IMR-90 (cell line): Measurements from ENCODE around the gene GRIK1. TPM values are rescaled to one million over a fixed set of nuclear protein-coding genes. Genes with fewer than 3 reads are reported as not detected.

ENCODE experiments used
- ATAC-seq: fragments of 200-7000 bp; cut with Tn5 transposase; 2 replicates; pipeline ENCODE4 v1.9.1; 2020; ENCODE audit warnings: low read depth, mild to moderate bottlenecking, moderate library complexity
- BruUV-seq: library from RNA; stranded (reverse); fragments of 400-500 nt; replicated peaks from 2 replicates; lab custom pipeline; 2021; lab: Mats Ljungman, UMichigan
- CTCF ChIA-PET: fragments of 300-600 bp; formaldehyde crosslinking; extraction: SDS; loops from one replicate; lab custom pipeline; 2021; ENCODE audit warnings: antibody characterized with exemption; lab: Yijun Ruan, JAX
- POLR2A ChIA-PET: fragments of 300-600 bp; sonication (Branson Sonifier 250); formaldehyde crosslinking; loops from one replicate; lab custom pipeline; 2022; ENCODE audit warnings: antibody characterized with exemption; ENCODE audit not compliant: unreplicated experiment; lab: Charles Lee
- DNase-seq: peaks from one replicate; pipeline ENCODE4 v3.0.0; 2013
- H2AFZ ChIP-seq: replicated peaks from 2 replicates; pipeline ENCODE3; 2013; ENCODE audit warnings: low read length, mild to moderate bottlenecking; ENCODE audit not compliant: poor library complexity
- H2AK5ac ChIP-seq: 2 replicates; pipeline ENCODE4 v1.6.1; 2013; ENCODE audit warnings: low read depth, low read length, inconsistent platforms
- H2AK9ac ChIP-seq: replicated peaks from 2 replicates; pipeline ENCODE3; 2013; ENCODE audit warnings: mild to moderate bottlenecking, low read depth, low read length, moderate library complexity; ENCODE audit not compliant: poor library complexity
- H2BK120ac ChIP-seq: 2 replicates; pipeline ENCODE4 v1.6.1; 2013; ENCODE audit warnings: low read depth, low read length, inconsistent platforms
- H2BK15ac ChIP-seq: 3 replicates; pipeline ENCODE4 v1.6.1; 2013; ENCODE audit warnings: low read depth, low read length, inconsistent platforms
- H2BK20ac ChIP-seq: 2 replicates; pipeline ENCODE4 v1.6.1; 2013; ENCODE audit warnings: low read depth, mild to moderate bottlenecking, inconsistent platforms, low read length, moderate library complexity
- H2BK5ac ChIP-seq: 2 replicates; pipeline ENCODE4 v1.6.1; 2013; ENCODE audit warnings: mild to moderate bottlenecking, low read depth, low read length, inconsistent platforms; ENCODE audit not compliant: poor library complexity, severe bottlenecking
- H3K14ac ChIP-seq: replicated peaks from 2 replicates; pipeline ENCODE4 v1.6.1; 2013; ENCODE audit warnings: low read depth, low read length, inconsistent platforms
- H3K18ac ChIP-seq: 2 replicates; pipeline ENCODE4 v1.6.1; 2013; ENCODE audit warnings: low read depth, low read length, control low read depth
- H3K23ac ChIP-seq: 2 replicates; pipeline ENCODE4 v1.6.1; 2013; ENCODE audit warnings: low read depth, low read length, inconsistent platforms
- H3K27ac ChIP-seq: 2 replicates; pipeline ENCODE4 v1.5.1; 2013; ENCODE audit warnings: mild to moderate bottlenecking, control low read depth, low read length; ENCODE audit not compliant: insufficient read depth
- H3K27me3 ChIP-seq: 2 replicates; pipeline ENCODE4 v1.6.1; 2013; ENCODE audit warnings: low read length; ENCODE audit not compliant: control insufficient read depth, insufficient read depth
- H3K36me3 ChIP-seq: 2 replicates; pipeline ENCODE4 v1.6.1; 2013; ENCODE audit warnings: low read length, mixed read lengths; ENCODE audit not compliant: control insufficient read depth, insufficient read depth
- H3K4ac ChIP-seq: 2 replicates; pipeline ENCODE4 v1.6.1; 2013; ENCODE audit warnings: low read depth, low read length, inconsistent platforms
- H3K4me1 ChIP-seq: 2 replicates; pipeline ENCODE4 v1.6.1; 2013; ENCODE audit warnings: low read length, mixed read lengths; ENCODE audit not compliant: control insufficient read depth, insufficient read depth
- H3K4me2 ChIP-seq: 2 replicates; pipeline ENCODE4 v1.6.1; 2013; ENCODE audit warnings: low read depth, mild to moderate bottlenecking, control low read depth, low read length, moderate library complexity
- H3K4me3 ChIP-seq: 2 replicates; pipeline ENCODE4 v1.5.1; 2013; ENCODE audit warnings: low read depth, mild to moderate bottlenecking, control low read depth, low read length, moderate library complexity; ENCODE audit not compliant: insufficient read depth
- H3K56ac ChIP-seq: 2 replicates; pipeline ENCODE4 v1.6.1; 2013; ENCODE audit warnings: low read length, inconsistent platforms; ENCODE audit not compliant: insufficient read depth; ENCODE audit errors: extremely low read depth
- H3K79me1 ChIP-seq, 2 experiments: 2 replicates each; pipeline ENCODE4 v1.6.1; 2013; ENCODE audit warnings: low read length in 2 of 2, inconsistent platforms in 1 of 2, low read depth in 1 of 2
- H3K9ac ChIP-seq: 2 replicates; pipeline ENCODE4 v1.6.1; 2013; ENCODE audit warnings: low read depth, low read length, control low read depth
- H3K9me1 ChIP-seq: 2 replicates; pipeline ENCODE4 v1.6.1; 2013; ENCODE audit warnings: low read length, inconsistent platforms; ENCODE audit not compliant: insufficient read depth
- H3K9me3 ChIP-seq: 2 replicates; pipeline ENCODE4 v1.6.1; 2013; ENCODE audit warnings: low read length; ENCODE audit not compliant: control insufficient read depth, insufficient read depth
- H4K20me1 ChIP-seq: 2 replicates; pipeline ENCODE4 v1.6.1; 2013; ENCODE audit warnings: low read length, inconsistent platforms; ENCODE audit not compliant: insufficient read depth
- H4K5ac ChIP-seq: 2 replicates; pipeline ENCODE4 v1.6.1; 2013; ENCODE audit warnings: mild to moderate bottlenecking, low read depth, low read length, control low read depth
- H4K8ac ChIP-seq, 2 experiments: 2 replicates each; pipeline ENCODE4 v1.6.1; 2013; ENCODE audit warnings: low read depth in 2 of 2, low read length in 2 of 2, control low read depth in 1 of 2, inconsistent platforms in 1 of 2
- H4K91ac ChIP-seq: 2 replicates; pipeline ENCODE4 v1.6.1; 2013; ENCODE audit warnings: low read depth, low read length, inconsistent platforms; ENCODE audit not compliant: insufficient read depth
- BHLHE40 ChIP-seq: fragments of 150-350 bp; IDR thresholded peaks from 2 replicates; pipeline ENCODE4 v1.6.1; 2016; ENCODE audit warnings: mild to moderate bottlenecking, low read depth, low read length
- CEBPB ChIP-seq: IDR thresholded peaks from 2 replicates; pipeline ENCODE4 v1.6.1; 2012; ENCODE audit warnings: low read depth, low read length, improper control_type of control experiment
- CTCF ChIP-seq: conservative IDR thresholded peaks from 2 replicates; pipeline ENCODE4 v1.5.1; 2012; ENCODE audit warnings: mild to moderate bottlenecking, low read depth, low read length, improper control_type of control experiment
- ELK1 ChIP-seq: fragments of 150-350 bp; IDR thresholded peaks from 2 replicates; pipeline ENCODE4 v1.6.1; 2016; ENCODE audit warnings: low read depth, mild to moderate bottlenecking, low read length, moderate library complexity, borderline replicate concordance
- MAFK ChIP-seq: IDR thresholded peaks from 2 replicates; pipeline ENCODE4 v1.6.1; 2012; ENCODE audit warnings: low read depth, low read length, improper control_type of control experiment
- MAZ ChIP-seq: IDR thresholded peaks from 2 replicates; pipeline ENCODE4 v1.6.1; 2012; ENCODE audit warnings: low read depth, mild to moderate bottlenecking, low read length, improper control_type of control experiment, moderate library complexity, borderline replicate concordance
- POLR2A ChIP-seq: IDR thresholded peaks from 2 replicates; pipeline ENCODE4 v1.6.1; 2012; ENCODE audit warnings: mild to moderate bottlenecking, low read depth, low read length
- RCOR1 ChIP-seq: IDR thresholded peaks from 2 replicates; pipeline ENCODE4 v1.6.1; 2012; ENCODE audit warnings: mild to moderate bottlenecking, low read length, improper control_type of control experiment; ENCODE audit not compliant: insufficient replicate concordance
- WGBS, 2 experiments: methylation state at CpG; one replicate each; pipeline versions ENCODE4 v1.1.5 to v1.1.7; 2013; ENCODE audit warnings: missing lambda C conversion rate in 2 of 2; ENCODE audit not compliant: insufficient read length in 1 of 2; ENCODE audit errors: extremely low coverage in 2 of 2; 5-methylcytosine and 5-hydroxymethylcytosine counted together
- dilution Hi-C: fragments of 300-500 bp; cut with HindIII; formaldehyde crosslinking; loops from one replicate; pipeline ENCODE4 v1.14.3; 2018; ENCODE audit warnings: low sequenced_read_pairs; ENCODE audit not compliant: unreplicated experiment
- in situ Hi-C: fragments of 300-500 bp; cut with MboI; formaldehyde crosslinking; loops from 3 replicates; pipeline ENCODE4 v1.14.3; 2019; ENCODE audit warnings: low sequenced_read_pairs, inconsistent platforms, mixed read lengths
- intact Hi-C: fragments of 100-400 bp; cut with micrococcal nuclease; formaldehyde crosslinking; loops from 2 replicates; pipeline ENCODE4 v1.10.0; 2022
- polyA plus RNA-seq, 3 experiments: library from polyadenylated mRNA; depleted of rRNA; stranded (reverse); fragments of >200 nt; gene quantifications; 2 replicates each; pipeline ENCODE4 v1.2.3, GENCODE V29; 2012; ENCODE audit warnings: low replicate concordance in 1 of 3
- total RNA-seq: library from RNA; depleted of rRNA; stranded (reverse); fragments of >200 nt; gene quantifications from 2 replicates; pipeline ENCODE4 v1.2.3, GENCODE V29; 2012
- TF ChIP-seq, protein P1 (sequence below): fragments of 150-350 bp; IDR thresholded peaks from 2 replicates; pipeline ENCODE4 v1.6.1; 2017; ENCODE audit warnings: mild to moderate bottlenecking, antibody characterized with exemption, low read length, low read depth

GRIK1 gene
- total and polyA plus RNA-seq, 2 of the 4 experiments (the other 2 are of a cell fraction) = not detected

DNA sequence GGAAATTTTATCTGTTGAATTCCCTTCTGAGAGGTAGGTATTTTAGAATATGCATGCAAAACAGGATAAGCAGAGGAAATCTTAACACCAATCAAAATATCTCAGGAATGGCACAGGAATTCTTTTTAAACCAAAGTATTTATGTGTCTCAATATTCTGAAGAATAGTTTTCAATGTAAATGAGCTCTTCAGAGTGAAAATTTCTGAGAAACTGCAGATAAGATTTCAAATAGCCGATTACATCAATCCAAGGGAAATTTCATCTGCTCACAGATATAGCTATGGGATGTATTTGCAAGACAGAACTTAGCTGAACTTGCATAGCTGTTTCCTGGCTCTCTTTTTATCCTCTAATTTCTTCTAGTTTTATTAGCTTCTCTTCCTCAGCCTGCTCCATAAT, 209.5 kb downstream of the GRIK1 start:
- H3K23ac ChIP-seq = no peak overlapping the region
- H2BK120ac ChIP-seq = no peak overlapping the region
- in situ Hi-C loops = no loop called here
- H4K5ac ChIP-seq = no peak overlapping the region
- no CpG with 5 or more reads among the region's 1 CpG for WGBS, 2 experiments
- H3K27me3 ChIP-seq = no peaks in the 10 kb centered on the region; the same call in 1 of the 2 replicates
- no peak overlapping the region for H3K14ac ChIP-seq
- no peak overlapping the region for H3K4ac ChIP-seq
- CTCF ChIA-PET = no interaction called here
- H2AK9ac ChIP-seq = no peak overlapping the region
- POLR2A ChIA-PET = no interaction called here
- H3K9me1 ChIP-seq = no peaks in the 10 kb centered on the region
- H3K4me2 ChIP-seq = no peak overlapping the region
- TF ChIP-seq CEBPB (no peak), BHLHE40 (no peak), ELK1 (no peak), CTCF (no peak), POLR2A (no peak), RCOR1 (no peak), MAFK (no peak), MAZ (no peak)
- TF ChIP-seq, protein P1, sequence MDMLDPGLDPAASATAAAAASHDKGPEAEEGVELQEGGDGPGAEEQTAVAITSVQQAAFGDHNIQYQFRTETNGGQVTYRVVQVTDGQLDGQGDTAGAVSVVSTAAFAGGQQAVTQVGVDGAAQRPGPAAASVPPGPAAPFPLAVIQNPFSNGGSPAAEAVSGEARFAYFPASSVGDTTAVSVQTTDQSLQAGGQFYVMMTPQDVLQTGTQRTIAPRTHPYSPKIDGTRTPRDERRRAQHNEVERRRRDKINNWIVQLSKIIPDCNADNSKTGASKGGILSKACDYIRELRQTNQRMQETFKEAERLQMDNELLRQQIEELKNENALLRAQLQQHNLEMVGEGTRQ = no peak
- H2BK15ac ChIP-seq = no peak overlapping the region
- H3K18ac ChIP-seq = no peak overlapping the region
- no peaks in the 10 kb centered on the region for H4K20me1 ChIP-seq
- no peaks in the 10 kb centered on the region for H3K79me1 ChIP-seq
- intact Hi-C loops = no loop called here
- H3K36me3 ChIP-seq = no peaks in the 10 kb centered on the region
- H2BK20ac ChIP-seq = no peak overlapping the region
- H3K56ac ChIP-seq = no peak overlapping the region
- no TSS peak for BruUV-seq
- no peak overlapping the region for H4K8ac ChIP-seq
- H3K9ac ChIP-seq = no peak overlapping the region
- no peak overlapping the region for H4K91ac ChIP-seq
- no peak overlapping the region for H2BK5ac ChIP-seq
- H2AK5ac ChIP-seq = no peak overlapping the region
- H3K4me3 ChIP-seq = no peak overlapping the region
- no peaks in the 10 kb centered on the region for H3K4me1 ChIP-seq
- H3K27ac ChIP-seq = no peak overlapping the region
- DNase-seq = no peak
- no peaks in the 10 kb centered on the region for H3K9me3 ChIP-seq
- no peak overlapping the region for H2AFZ ChIP-seq
- ATAC-seq = peak; percentile 27; the same call in 1 of the 2 replicates
- dilution Hi-C loops = no loop called here
